OCI-LY7 (cell line): Measurements from ENCODE around the gene TLR1. TPM values are rescaled to one million over a fixed set of nuclear protein-coding genes. Genes with fewer than 3 reads are reported as not detected.

Experiments used
- BruUV-seq: library from RNA; stranded (reverse); fragments of 400-500 nt; replicated peaks from 2 replicates; lab custom pipeline; 2021; lab: Mats Ljungman, UMichigan
- CTCF ChIA-PET: fragments of 300-600 bp; sonication (Branson Sonifier 250); formaldehyde crosslinking; loops from one replicate; lab custom pipeline; 2022; ENCODE audit warnings: antibody characterized with exemption; ENCODE audit not compliant: unreplicated experiment; lab: Charles Lee
- POLR2A ChIA-PET: fragments of 300-600 bp; sonication (Branson Sonifier 250); formaldehyde crosslinking; loops from one replicate; lab custom pipeline; 2022; ENCODE audit warnings: antibody characterized with exemption; lab: Charles Lee
- DNase-seq: peaks from one replicate; pipeline ENCODE4 v3.0.0-alpha.2; 2015; ENCODE audit warnings: low spot score
- H2AFZ ChIP-seq: fragments of 200-600 bp; sonication (generic), shearing (Covaris generic); 2 replicates; pipeline ENCODE4 v1.6.1; 2014; ENCODE audit warnings: mild to moderate bottlenecking, antibody characterized with exemption, low read length, moderate library complexity
- H3K27ac ChIP-seq: fragments of 200-600 bp; sonication (generic); 2 replicates; pipeline ENCODE4 v1.5.1; 2014; ENCODE audit warnings: mixed run types, low read depth, mild to moderate bottlenecking, moderate library complexity, low read length, inconsistent platforms; ENCODE audit not compliant: poor library complexity, severe bottlenecking
- H3K36me3 ChIP-seq: fragments of 200-600 bp; sonication (generic); 2 replicates; pipeline ENCODE4 v1.6.1; 2014; ENCODE audit warnings: mild to moderate bottlenecking, antibody characterized with exemption, low read length, moderate library complexity, mixed read lengths; ENCODE audit not compliant: insufficient read depth
- H3K4me1 ChIP-seq: fragments of 200-600 bp; sonication (generic); 2 replicates; pipeline ENCODE4 v1.5.1; 2014; ENCODE audit warnings: mild to moderate bottlenecking, low read length; ENCODE audit not compliant: insufficient read depth, poor library complexity, severe bottlenecking
- H3K4me2 ChIP-seq: fragments of 200-600 bp; sonication (generic); 2 replicates; pipeline ENCODE4 v1.6.1; 2014; ENCODE audit warnings: mild to moderate bottlenecking, low read length
- H3K4me3 ChIP-seq: fragments of 200-600 bp; sonication (generic); 2 replicates; pipeline ENCODE4 v1.5.1; 2014; ENCODE audit warnings: mild to moderate bottlenecking, low read depth, low read length; ENCODE audit not compliant: poor library complexity, severe bottlenecking
- H3K79me2 ChIP-seq: fragments of 200-600 bp; sonication (generic); 2 replicates; pipeline ENCODE4 v1.6.1; 2016; ENCODE audit warnings: low read depth, mild to moderate bottlenecking, low read length, moderate library complexity, mixed read lengths; ENCODE audit not compliant: insufficient read depth
- H3K9me2 ChIP-seq: fragments of 200-600 bp; sonication (generic); 2 replicates; pipeline ENCODE4 v1.6.1; 2016; ENCODE audit warnings: mild to moderate bottlenecking, low read length, mixed read lengths; ENCODE audit not compliant: insufficient read depth
- H3K9me3 ChIP-seq: fragments of 200-600 bp; sonication (generic); 2 replicates; pipeline ENCODE4 v1.6.1; 2014; ENCODE audit warnings: mild to moderate bottlenecking, mixed run types, low read length, mixed read lengths
- H4K20me1 ChIP-seq: fragments of 200-600 bp; sonication (generic); 2 replicates; pipeline ENCODE4 v1.6.1; 2014; ENCODE audit warnings: mild to moderate bottlenecking, antibody characterized with exemption, low read length, moderate library complexity, mixed read lengths; ENCODE audit not compliant: insufficient read depth
- CTCF ChIP-seq: fragments of 200-600 bp; sonication (generic); conservative IDR thresholded peaks from 2 replicates; pipeline ENCODE4 v1.5.1; 2014; ENCODE audit warnings: mild to moderate bottlenecking, antibody characterized with exemption, low read length, moderate library complexity, mixed read lengths
- EZH2phosphoT487 ChIP-seq: fragments of 200-600 bp; sonication (generic); IDR thresholded peaks from 2 replicates; pipeline ENCODE4 v1.6.1; 2018; ENCODE audit warnings: low read depth, borderline replicate concordance, mild to moderate bottlenecking, mixed run types, antibody characterized with exemption, low read length, moderate library complexity, mixed read lengths
- intact Hi-C: fragments of 100-400 bp; cut with micrococcal nuclease; formaldehyde crosslinking; loops from one replicate; pipeline ENCODE4 v1.10.0; 2022; ENCODE audit not compliant: unreplicated experiment
- total RNA-seq, 2 experiments: library from RNA; depleted of rRNA in 1 of 2; stranded (reverse); fragments of >200 nt in 1 of 2; shearing (Covaris generic) in 1 of 2; gene quantifications; 2 replicates each; pipeline ENCODE4 v1.2.3, GENCODE V29; 2014 to 2022

TLR1 gene
- total RNA-seq, 2 experiments from 2014 or later: 3.3 to 7.4 TPM

- no peak overlapping the region for H2AFZ ChIP-seq
- TF ChIP-seq EZH2phosphoT487: no peak
- no peak for TF ChIP-seq CTCF
- no TSS peak for BruUV-seq
- no peak for DNase-seq
- CTCF ChIA-PET: no interaction called here
- H4K20me1 ChIP-seq: no peaks in the 10 kb centered on the region
- POLR2A ChIA-PET: interaction anchor here (0.5 to 1.0 kb wide), 3 partner anchors 41 to 243 kb away, joined by 3 to 4 read pairs (median 3); no protein-coding TSS in a partner anchor
- no peaks in the 10 kb centered on the region for H3K9me2 ChIP-seq
- H3K27ac ChIP-seq: no peak overlapping the region
- no peaks in the 10 kb centered on the region for H3K79me2 ChIP-seq
- no peaks in the 10 kb centered on the region; the same call in none of the 2 replicates for H3K36me3 ChIP-seq
- H3K4me3 ChIP-seq: no peak overlapping the region
- peaks cover 5% of the 10 kb centered on the region; the same call in 1 of the 2 replicates for H3K9me3 ChIP-seq
- intact Hi-C loops: no loop called here
- H3K4me2 ChIP-seq: no peak overlapping the region
- no peaks in the 10 kb centered on the region for H3K4me1 ChIP-seq
Measured at GRCh38 chr4:38842994-38843393, 38.4 kb upstream of the TLR1 start.

- intact Hi-C loops: no loop called here
- H3K9me3 ChIP-seq: peaks cover 26% of the 10 kb centered on the region; the same call in 1 of the 2 replicates
- no TSS peak for BruUV-seq
- H3K4me1 ChIP-seq: no peaks in the 10 kb centered on the region
- H3K4me3 ChIP-seq: no peak overlapping the region
- TF ChIP-seq EZH2phosphoT487 (no peak), CTCF (no peak)
- H3K4me2 ChIP-seq: no peak overlapping the region
- CTCF ChIA-PET: no interaction called here
- no peak overlapping the region for H3K27ac ChIP-seq
- H3K9me2 ChIP-seq: no peaks in the 10 kb centered on the region
- no peak for DNase-seq
- no peaks in the 10 kb centered on the region for H3K79me2 ChIP-seq
- no peak overlapping the region for H2AFZ ChIP-seq
- POLR2A ChIA-PET: no interaction called here
- H3K36me3 ChIP-seq: no peaks in the 10 kb centered on the region; the same call in 1 of the 2 replicates
- no peaks in the 10 kb centered on the region for H4K20me1 ChIP-seq
Measured at GRCh38 chr4:38837849-38838248, 33.3 kb upstream of the TLR1 start.

- Histone ChIP-seq H3K4me2 (no peak overlapping the region), H3K27ac (no peak overlapping the region), H3K9me3 (peaks cover 26% of the 10 kb centered on the region; the same call in 1 of the 2 replicates), H3K79me2 (no peaks in the 10 kb centered on the region), H3K9me2 (no peaks in the 10 kb centered on the region), H3K4me3 (no peak overlapping the region), H2AFZ (no peak overlapping the region), H4K20me1 (no peaks in the 10 kb centered on the region), H3K36me3 (no peaks in the 10 kb centered on the region; the same call in 1 of the 2 replicates), H3K4me1 (no peaks in the 10 kb centered on the region)
- no TSS peak for BruUV-seq
- intact Hi-C loops: no loop called here
- CTCF ChIA-PET: no interaction called here
- no peak for DNase-seq
- TF ChIP-seq EZH2phosphoT487: no peak
- no peak for TF ChIP-seq CTCF
- POLR2A ChIA-PET: interaction anchor here (0.6 to 0.8 kb wide), 2 partner anchors 111 to 189 kb away, joined by 3 to 4 read pairs; no protein-coding TSS in a partner anchor
Measured at GRCh38 chr4:38837334-38837733, 32.7 kb upstream of the TLR1 start.
